ENCODE measurements around the gene KCP. TPM values are rescaled to one million over a fixed set of nuclear protein-coding genes. Genes with fewer than 3 reads are reported as not detected.
A peak's percentile ranks its signal among the peaks of the same experiment; 100 is the strongest.

The KCP gene
- total and polyA plus RNA-seq, 10 of the 15 experiments (the other 5 are each of a cell fraction or from before 2014, with no cell fraction given): 0.05 to 7.8 (median 2.5) TPM

DNA sequence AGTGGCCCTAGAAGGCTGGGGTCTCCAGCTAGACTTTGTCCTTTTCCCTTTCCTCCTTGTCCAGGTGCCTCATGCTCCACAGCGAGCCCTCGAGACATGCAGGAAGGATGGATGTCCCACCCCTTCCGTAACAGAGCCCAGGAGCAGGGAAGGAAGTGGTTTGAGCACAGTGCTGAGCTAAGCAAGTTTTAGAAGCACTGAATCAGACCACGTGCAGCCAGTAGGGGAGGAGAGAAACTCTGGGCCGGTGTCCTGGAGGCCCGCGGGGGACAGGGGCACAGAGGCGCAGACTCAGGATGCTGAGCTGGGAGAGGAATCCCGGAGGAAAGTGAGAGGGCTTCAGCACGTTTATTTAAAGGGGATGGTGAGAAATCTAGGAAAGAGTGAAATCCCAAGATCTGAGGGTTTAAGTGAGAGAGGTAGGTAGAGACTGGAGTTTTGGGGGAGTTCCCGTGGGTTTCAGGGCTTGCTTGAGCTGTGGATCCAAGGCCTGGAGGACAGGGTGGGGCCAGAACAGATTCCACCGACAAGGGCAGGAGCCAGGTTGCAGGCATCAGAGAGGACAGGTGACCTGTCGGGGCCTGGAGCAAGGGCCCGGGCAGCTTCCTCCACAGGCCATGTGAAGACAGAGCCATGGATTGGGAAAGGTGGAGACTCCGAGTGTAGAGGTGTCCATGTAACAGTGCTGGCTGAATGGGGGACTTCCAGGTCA is 22.8 kb upstream of the KCP start (continued):
- no peak for TF ChIP-seq NR2C2 (IDR thresholded peaks at IDR 0.05; ENCODE audit: borderline replicate concordance, control insufficient read depth, insufficient read length, low read depth)
- TF ChIP-seq NRF1 (conservative IDR thresholded peaks at IDR 0.05; ENCODE audit: low read depth, low read length): no peak
- TF ChIP-seq MXI1 (IDR thresholded peaks at IDR 0.05; ENCODE audit: low read depth, low read length): peak; percentile 81
- TF ChIP-seq MEF2B (IDR thresholded peaks at IDR 0.05; ENCODE audit: partially characterized antibody, poor library complexity, severe bottlenecking): no peak
- no peak for TF ChIP-seq CHD1 (IDR thresholded peaks at IDR 0.05; ENCODE audit: low read depth, low read length)
- TF ChIP-seq NFYB (IDR thresholded peaks at IDR 0.05; ENCODE audit: insufficient read depth, low read depth, low read length): peak; percentile 42; the same call in 1 of the 2 replicates
- TF ChIP-seq POLR2A (IDR thresholded peaks at IDR 0.05; ENCODE audit: low read depth, low read length): peak; percentile 73
- no peak for TF ChIP-seq HDAC2 (IDR thresholded peaks at IDR 0.05)
- TF ChIP-seq TCF7 (IDR thresholded peaks at IDR 0.05; ENCODE audit: borderline replicate concordance): no peak
- no peak for TF ChIP-seq BCL11A (IDR thresholded peaks at IDR 0.05; ENCODE audit: low read depth, low read length)
- TF ChIP-seq HDGF (IDR thresholded peaks at IDR 0.05): peak; percentile 87
- no peak for TF ChIP-seq CTCF (IDR thresholded peaks at IDR 0.05 in 2 of 3, conservative IDR thresholded peaks at IDR 0.05 in 1 of 3; ENCODE audit: control insufficient read depth in 2 of 3, extremely low read depth in 1 of 3, insufficient read depth in 1 of 3, low read depth in 3 of 3, low read length in 3 of 3)
- TF ChIP-seq GABPA (IDR thresholded peaks at IDR 0.05; ENCODE audit: low read depth): no peak
- no peak for TF ChIP-seq ZNF274 (IDR thresholded peaks at IDR 0.05; ENCODE audit: insufficient read depth, insufficient read length)
- no peak for TF ChIP-seq CREB1 (IDR thresholded peaks at IDR 0.05; ENCODE audit: low read depth)
- no peak for TF ChIP-seq ZNF384 (IDR thresholded peaks at IDR 0.05; ENCODE audit: borderline replicate concordance, low read depth, low read length)
- TF ChIP-seq MEF2A (IDR thresholded peaks at IDR 0.05; ENCODE audit: insufficient read depth, low read depth, low read length): no peak
- TF ChIP-seq EZH2 (IDR thresholded peaks at IDR 0.05; ENCODE audit: borderline replicate concordance, control insufficient read depth, low read depth, low read length): no peak
- TF ChIP-seq SKIL (IDR thresholded peaks at IDR 0.05; ENCODE audit: low read depth, poor library complexity, severe bottlenecking): no peak
- no peak for TF ChIP-seq PAX8 (IDR thresholded peaks at IDR 0.05)
- no peak for TF ChIP-seq RCOR1 (conservative IDR thresholded peaks at IDR 0.05; ENCODE audit: low read depth, low read length)
- TF ChIP-seq RB1 (IDR thresholded peaks at IDR 0.05; ENCODE audit: borderline replicate concordance): no peak
- TF ChIP-seq ZNF217 (IDR thresholded peaks at IDR 0.05): no peak
- TF ChIP-seq SUPT20H (IDR thresholded peaks at IDR 0.05; ENCODE audit: borderline replicate concordance, control insufficient read depth, low read depth, low read length): no peak
- TF ChIP-seq PAX5 (IDR thresholded peaks at IDR 0.05; ENCODE audit: borderline replicate concordance, low read depth, low read length): no peak
- TF ChIP-seq SMAD5 (IDR thresholded peaks at IDR 0.05; ENCODE audit: low read depth): no peak
- no peak for TF ChIP-seq BCL3 (IDR thresholded peaks at IDR 0.05; ENCODE audit: borderline replicate concordance, insufficient read depth, low read depth, low read length, poor library complexity, severe bottlenecking)
- no peak for TF ChIP-seq MTA2 (IDR thresholded peaks at IDR 0.05; ENCODE audit: low read depth)

Data from GM12878 (cell line).